HCT116 (cell line): ENCODE results near the gene NET1. TPM values are rescaled to one million over a fixed set of nuclear protein-coding genes. Genes with fewer than 3 reads are reported as not detected.

ENCODE experiments used
- ATAC-seq: fragments of 200-7000 bp; cut with Tn5 transposase; 2 replicates; pipeline ENCODE4 v1.9.1; 2020; ENCODE audit warnings: mild to moderate bottlenecking, moderate library complexity
- BruUV-seq: library from RNA; stranded (reverse); fragments of 400-500 nt; replicated peaks from 2 replicates; lab custom pipeline; 2021; lab: Mats Ljungman, UMichigan
- CTCF ChIA-PET: fragments of 300-600 bp; sonication (Branson Sonifier 250); formaldehyde crosslinking; loops from one replicate; lab custom pipeline; 2021; ENCODE audit warnings: antibody characterized with exemption; lab: Charles Lee
- POLR2A ChIA-PET: fragments of 300-600, 350-600 bp; sonication (Branson Sonifier 250); formaldehyde crosslinking; loops from one replicate; lab custom pipeline; 2021; ENCODE audit warnings: antibody characterized with exemption; lab: Charles Lee
- RAD21 ChIA-PET, 2 experiments: fragments of 300-600 bp; sonication (Branson Sonifier 250); formaldehyde crosslinking; loops; one replicate each; lab custom pipeline; 2023; ENCODE audit warnings: low total read pairs in 2 of 2; ENCODE audit not compliant: uncharacterized antibody in 2 of 2, unreplicated experiment in 2 of 2, low non-redundant PET in 1 of 2; lab: Charles Lee
- DNase-seq: peaks from one replicate; pipeline ENCODE4 v3.0.0-alpha.2; 2010; ENCODE audit warnings: low read depth, low spot score
- H2AFZ ChIP-seq: fragments of 200-600 bp; shearing (Covaris generic), sonication (generic); 2 replicates; pipeline ENCODE4 v1.6.1; 2017; ENCODE audit warnings: low read depth, mixed run types, mixed read lengths, antibody characterized with exemption, low read length; ENCODE audit not compliant: poor library complexity, severe bottlenecking
- H3K27ac ChIP-seq: 2 replicates; pipeline ENCODE4 v1.5.1; 2012; ENCODE audit warnings: low read depth, low read length
- H3K27me3 ChIP-seq: fragments of 200-600 bp; sonication (generic); 2 replicates; pipeline ENCODE4 v1.6.1; 2016; ENCODE audit warnings: mixed run types, low read length, mixed read lengths; ENCODE audit not compliant: insufficient read depth
- H3K36me3 ChIP-seq, 2 experiments: fragments of 200-500 bp in 1 of 2; fragments of 200-600 bp in 1 of 2; sonication (Bioruptor generic) in 1 of 2; sonication (generic) in 1 of 2; 2 replicates each; pipeline versions ENCODE4 v1.5.1 to v1.6.1; 2014 to 2016; ENCODE audit warnings: low read length in 2 of 2, inconsistent platforms in 1 of 2, mixed read lengths in 1 of 2, mixed run types in 1 of 2; ENCODE audit not compliant: insufficient read depth in 2 of 2, control insufficient read depth in 1 of 2
- H3K4me1 ChIP-seq, 2 experiments: fragments of 200-600 bp in 1 of 2; sonication (generic) in 1 of 2; 2 replicates each; pipeline versions ENCODE4 v1.5.1 to v1.6.1; 2012 to 2017; ENCODE audit warnings: low read length in 2 of 2, inconsistent platforms in 1 of 2, mild to moderate bottlenecking in 1 of 2, mixed read lengths in 1 of 2, mixed run types in 1 of 2, moderate library complexity in 1 of 2; ENCODE audit not compliant: insufficient read depth in 2 of 2, control insufficient read depth in 1 of 2
- H3K4me2 ChIP-seq: fragments of 200-600 bp; sonication (generic); 2 replicates; pipeline ENCODE4 v1.6.1; 2017; ENCODE audit warnings: mixed run types, low read length, mixed read lengths
- H3K4me3 ChIP-seq, 2 experiments: fragments of 200-600 bp in 1 of 2; sonication (generic) in 1 of 2; replicated peaks in 1 of 2; 2 replicates each; pipeline ENCODE4 v1.5.1; 2011 to 2016; ENCODE audit warnings: low read length in 2 of 2, control low read depth in 1 of 2, low read depth in 1 of 2, mild to moderate bottlenecking in 1 of 2, mixed read lengths in 1 of 2, mixed run types in 1 of 2
- H3K79me2 ChIP-seq: fragments of 200-600 bp; sonication (generic); 2 replicates; pipeline ENCODE4 v1.6.1; 2017; ENCODE audit warnings: mild to moderate bottlenecking, mixed run types, low read length, moderate library complexity, mixed read lengths; ENCODE audit not compliant: insufficient read depth
- H3K9ac ChIP-seq: fragments of 200-600 bp; sonication (generic); 2 replicates; pipeline ENCODE4 v1.6.1; 2016; ENCODE audit warnings: low read length, mixed read lengths
- H3K9me2 ChIP-seq: fragments of 200-600 bp; sonication (generic), shearing (Covaris generic); 2 replicates; pipeline ENCODE4 v1.6.1; 2017; ENCODE audit warnings: mixed run types, mild to moderate bottlenecking, moderate library complexity; ENCODE audit not compliant: insufficient read depth
- H3K9me3 ChIP-seq, 2 experiments: fragments of 200-500 bp in 1 of 2; fragments of 200-600 bp in 1 of 2; sonication (Bioruptor generic) in 1 of 2; sonication (generic) in 1 of 2; 2 replicates each; pipeline ENCODE4 v1.6.1; 2014 to 2017; ENCODE audit warnings: low read length in 2 of 2, mixed read lengths in 2 of 2, inconsistent platforms in 1 of 2, low read depth in 1 of 2, mild to moderate bottlenecking in 1 of 2, mixed run types in 1 of 2, moderate library complexity in 1 of 2; ENCODE audit not compliant: control insufficient read depth in 1 of 2, insufficient read depth in 1 of 2
- H4K20me1 ChIP-seq: fragments of 200-600 bp; sonication (generic), shearing (Covaris generic); 2 replicates; pipeline ENCODE4 v1.6.1; 2017; ENCODE audit warnings: mixed run types, mild to moderate bottlenecking, moderate library complexity; ENCODE audit not compliant: insufficient read depth
- ATF3 ChIP-seq: IDR thresholded peaks from 2 replicates; pipeline ENCODE4 v1.6.1; 2012
- CBX3 ChIP-seq: IDR thresholded peaks from 2 replicates; pipeline ENCODE4 v1.6.1; 2012; ENCODE audit warnings: low read depth
- CEBPB ChIP-seq: IDR thresholded peaks from 2 replicates; pipeline ENCODE4 v1.6.1; 2012; ENCODE audit warnings: low read depth
- CTCF ChIP-seq, 3 experiments: fragments of 200-600 bp in 1 of 3; sonication (generic) in 1 of 3; IDR thresholded peaks in 2 of 3; conservative IDR thresholded peaks in 1 of 3; 2 replicates each; pipeline ENCODE4 v1.5.1; 2012 to 2017; ENCODE audit warnings: low read depth in 2 of 3, low read length in 2 of 3, antibody characterized with exemption in 1 of 3, borderline replicate concordance in 1 of 3, control low read depth in 1 of 3, mild to moderate bottlenecking in 1 of 3, mixed read lengths in 1 of 3, mixed run types in 1 of 3, moderate library complexity in 1 of 3; ENCODE audit not compliant: insufficient read depth in 1 of 3
- FOSL1 ChIP-seq: IDR thresholded peaks from 2 replicates; pipeline ENCODE4 v1.6.1; 2012; ENCODE audit warnings: low read depth
- JUND ChIP-seq: IDR thresholded peaks from 2 replicates; pipeline ENCODE4 v1.6.1; 2012
- POLR2AphosphoS5 ChIP-seq: IDR thresholded peaks from 2 replicates; pipeline ENCODE4 v1.6.1; 2011; ENCODE audit warnings: mild to moderate bottlenecking, low read depth, low read length, moderate library complexity
- RAD21 ChIP-seq: IDR thresholded peaks from 2 replicates; pipeline ENCODE4 v1.6.1; 2012; ENCODE audit warnings: low read depth, mild to moderate bottlenecking
- SIN3A ChIP-seq: IDR thresholded peaks from 2 replicates; pipeline ENCODE4 v1.6.1; 2012; ENCODE audit warnings: low read depth
- SP1 ChIP-seq: IDR thresholded peaks from 2 replicates; pipeline ENCODE4 v1.6.1; 2012; ENCODE audit warnings: low read depth
- ZBTB33 ChIP-seq: IDR thresholded peaks from 2 replicates; pipeline ENCODE4 v1.6.1; 2011; ENCODE audit warnings: mild to moderate bottlenecking, low read length, moderate library complexity; ENCODE audit not compliant: insufficient replicate concordance; ENCODE audit errors: extremely low read depth
- intact Hi-C: fragments of 100-400 bp; cut with micrococcal nuclease; formaldehyde crosslinking; loops from 2 replicates; pipeline ENCODE4 v1.10.0; 2022
- total RNA-seq: library from RNA; stranded (reverse); gene quantifications from one replicate; pipeline ENCODE4 v1.2.1, GENCODE V29; 2021; ENCODE audit not compliant: unreplicated experiment

The NET1 gene
- total RNA-seq, 1 experiment from 2014 or later, result 51.2 TPM

- TF ChIP-seq CBX3, result no peak
- no peak for TF ChIP-seq ATF3
- TF ChIP-seq SP1, result no peak
- no peak for TF ChIP-seq RAD21
- no peak for TF ChIP-seq JUND
- TF ChIP-seq, all 23 proteins: peak for 0
- Histone ChIP-seq H3K27ac (no peak overlapping the region), H3K9me2 (no peaks in the 10 kb centered on the region), H2AFZ (no peak overlapping the region), H3K79me2 (no peaks in the 10 kb centered on the region), H3K36me3 (no peaks in the 10 kb centered on the region), H3K27me3 (peaks cover 24% of the 10 kb centered on the region; the same call in 1 of the 2 replicates), H3K4me2 (no peak overlapping the region), H4K20me1 (no peaks in the 10 kb centered on the region), H3K9me3 (no peaks in the 10 kb centered on the region), H3K4me1 (peaks cover 0 to 3% of the 10 kb centered on the region in 2 experiments; a peak in 1 of 4 replicates), H3K4me3 (no peak overlapping the region), H3K9ac (no peak overlapping the region)
- ATAC-seq (no peak), DNase-seq (no peak)
- intact Hi-C loops, result no loop called here
- CTCF ChIA-PET, result no interaction called here
- RAD21 ChIA-PET, result no interaction called here
- POLR2A ChIA-PET, result no interaction called here
- no TSS peak for BruUV-seq
These were observed 86.6 kb downstream of the NET1 start for GRCh38 chr10:5498791-5499492.

GRCh38 chr10:5499493-5500140, 87.3 kb downstream of the NET1 start, which contains the start of gene CALML5:
Gene CALML5, minus strand, starts transcription at chr10:5499570. Its CDS starts 132 bp downstream, at chr10:5499438.
- CTCF ChIA-PET, result no interaction called here
- Histone ChIP-seq H3K4me1 (peaks cover 0 to 3% of the 10 kb centered on the region in 2 experiments; a peak in 1 of 4 replicates), H3K4me2 (no peak within 1 kb of the TSS), H2AFZ (no peak within 1 kb of the TSS), H3K27me3 (peaks cover 24% of the 10 kb centered on the region; the same call in 1 of the 2 replicates), H3K27ac (no peak within 1 kb of the TSS), H3K9me2 (no peaks in the 10 kb centered on the region), H4K20me1 (no peaks in the 10 kb centered on the region), H3K4me3 (no peak within 1 kb of the TSS), H3K9me3 (no peaks in the 10 kb centered on the region), H3K79me2 (no peaks in the 10 kb centered on the region), H3K9ac (no peak within 1 kb of the TSS), H3K36me3 (no peaks in the 10 kb centered on the region)
- POLR2A ChIA-PET, result no interaction called here
- ATAC-seq, result no peak
- DNase-seq, result no peak
- RAD21 ChIA-PET, result no interaction called here
- no TSS peak for BruUV-seq
- intact Hi-C loops, result no loop called here
- TF ChIP-seq ATF3, result no peak
- no peak for TF ChIP-seq FOSL1
- no peak for TF ChIP-seq POLR2AphosphoS5
- TF ChIP-seq CTCF (IDR thresholded peaks at IDR 0.05 in 2 of 3, conservative IDR thresholded peaks at IDR 0.05 in 1 of 3; ENCODE audit: borderline replicate concordance in 1 of 3, insufficient read depth in 1 of 3, low read depth in 2 of 3, low read length in 2 of 3), result no peak
- no peak for TF ChIP-seq CEBPB
- no peak for TF ChIP-seq SIN3A
- TF ChIP-seq ZBTB33, result no peak
- TF ChIP-seq RAD21, result no peak
